ENCODE results near the gene RPL32. TPM values are rescaled to one million over a fixed set of nuclear protein-coding genes. Genes with fewer than 3 reads are reported as not detected.
"Not testable (repeated sequence)": the region's sequence is repeated elsewhere in the genome, so short reads cannot be mapped to it uniquely, and the experiment has no call there.

The RPL32 gene
- total RNA-seq, 1 donor from 2014 or later = 1,479 TPM

DNA sequence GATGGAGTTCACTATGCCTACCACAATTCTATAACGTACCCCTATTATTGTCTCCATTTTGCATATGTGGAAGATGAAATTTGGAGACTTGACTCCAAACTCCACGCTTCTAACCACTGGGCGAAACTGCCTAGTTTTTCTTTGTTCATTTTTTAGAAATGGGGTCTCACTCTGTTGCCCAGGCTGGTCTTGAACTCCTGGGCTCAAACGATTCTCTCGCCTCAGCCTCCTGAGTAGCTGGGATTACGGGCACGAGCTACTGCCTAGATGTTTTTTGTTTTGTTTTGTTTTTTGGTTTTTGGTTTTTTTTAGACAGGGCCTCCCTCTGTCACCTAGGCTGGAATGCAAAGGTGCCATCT lies 584 bp upstream of the RPL32 start:
- peak overlapping the region; percentile 96 for H3K27ac ChIP-seq (ENCODE audit: low read depth, low read length)
- H3K27ac Mint-ChIP-seq (ENCODE audit: unreplicated experiment) = peak overlapping the region; percentile 98

DNA sequence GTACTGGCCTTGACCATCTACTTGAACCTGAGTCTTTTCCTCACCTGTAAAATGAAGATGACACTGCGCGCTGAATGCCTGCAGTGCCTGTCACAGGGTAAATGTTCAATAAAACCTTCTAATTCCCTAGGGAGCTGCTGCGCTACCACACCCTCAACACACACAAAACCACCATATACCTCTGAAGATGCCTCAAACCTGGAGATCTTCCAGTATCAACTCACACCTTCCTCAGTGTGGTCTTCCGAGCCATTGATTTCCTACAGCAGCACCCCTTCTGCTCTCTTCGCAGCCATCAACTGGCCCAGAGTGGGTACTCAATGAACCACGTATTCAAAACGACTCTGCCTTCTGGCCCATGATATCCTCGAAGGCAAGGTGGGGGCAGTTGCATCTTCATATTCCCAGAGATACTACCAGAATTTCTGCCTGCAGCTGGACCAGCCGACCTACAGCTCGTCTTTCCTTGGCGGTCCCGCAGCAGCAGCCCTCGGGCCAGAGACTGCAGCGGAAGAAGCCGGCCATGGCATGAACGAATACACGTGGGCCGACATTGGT lies 695 bp downstream of the RPL32 start:
- Histone ChIP-seq H3K4me3 (ENCODE audit: insufficient read depth, low read depth, low read length) (peak overlapping the region; percentile 99), H3K4me1 (ENCODE audit: insufficient read depth, low read length) (peaks cover 25% of the 10 kb centered on the region), H2AFZ (ENCODE audit: low read depth, low read length) (no peak overlapping the region), H3K27me3 (ENCODE audit: insufficient read depth, low read length) (no peaks in the 10 kb centered on the region), H3K27ac (ENCODE audit: low read depth, low read length) (peak overlapping the region; percentile 96), H3K79me2 (ENCODE audit: insufficient read depth, low read length) (peaks cover 56% of the 10 kb centered on the region), H4K20me1 (ENCODE audit: insufficient read depth, low read length) (peaks cover 51% of the 10 kb centered on the region), H3K9me3 (ENCODE audit: insufficient read depth, low read depth, low read length) (no peaks in the 10 kb centered on the region), H3K4me2 (ENCODE audit: low read length) (peak overlapping the region; percentile 98), H3K36me3 (ENCODE audit: insufficient read depth, low read length) (peaks cover 41% of the 10 kb centered on the region), H3K9ac (ENCODE audit: low read length) (peak overlapping the region; percentile 98)
- no peak for TF ChIP-seq EZH2 (IDR thresholded peaks at IDR 0.05; ENCODE audit: insufficient read depth, low read length)
- TF ChIP-seq, protein P1, sequence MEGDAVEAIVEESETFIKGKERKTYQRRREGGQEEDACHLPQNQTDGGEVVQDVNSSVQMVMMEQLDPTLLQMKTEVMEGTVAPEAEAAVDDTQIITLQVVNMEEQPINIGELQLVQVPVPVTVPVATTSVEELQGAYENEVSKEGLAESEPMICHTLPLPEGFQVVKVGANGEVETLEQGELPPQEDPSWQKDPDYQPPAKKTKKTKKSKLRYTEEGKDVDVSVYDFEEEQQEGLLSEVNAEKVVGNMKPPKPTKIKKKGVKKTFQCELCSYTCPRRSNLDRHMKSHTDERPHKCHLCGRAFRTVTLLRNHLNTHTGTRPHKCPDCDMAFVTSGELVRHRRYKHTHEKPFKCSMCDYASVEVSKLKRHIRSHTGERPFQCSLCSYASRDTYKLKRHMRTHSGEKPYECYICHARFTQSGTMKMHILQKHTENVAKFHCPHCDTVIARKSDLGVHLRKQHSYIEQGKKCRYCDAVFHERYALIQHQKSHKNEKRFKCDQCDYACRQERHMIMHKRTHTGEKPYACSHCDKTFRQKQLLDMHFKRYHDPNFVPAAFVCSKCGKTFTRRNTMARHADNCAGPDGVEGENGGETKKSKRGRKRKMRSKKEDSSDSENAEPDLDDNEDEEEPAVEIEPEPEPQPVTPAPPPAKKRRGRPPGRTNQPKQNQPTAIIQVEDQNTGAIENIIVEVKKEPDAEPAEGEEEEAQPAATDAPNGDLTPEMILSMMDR (IDR thresholded peaks at IDR 0.05; ENCODE audit: insufficient read depth, low read depth, low read length) = no peak
- no peak for DNase-seq (ENCODE audit: low read depth)
- H3K9me3 Mint-ChIP-seq (ENCODE audit: unreplicated experiment) = no peaks in the 10 kb centered on the region
- H3K4me3 Mint-ChIP-seq (ENCODE audit: unreplicated experiment) = peak overlapping the region; percentile 99
- peaks cover 38% of the 10 kb centered on the region for H3K36me3 Mint-ChIP-seq (ENCODE audit: low read depth, unreplicated experiment)
- no peak for FAIRE-seq
- H3K27ac Mint-ChIP-seq (ENCODE audit: unreplicated experiment) = peak overlapping the region; percentile 98
- no peaks in the 10 kb centered on the region for H3K27me3 Mint-ChIP-seq (ENCODE audit: low read depth, unreplicated experiment)
- peaks cover 37% of the 10 kb centered on the region for H3K4me1 Mint-ChIP-seq (ENCODE audit: low read depth, unreplicated experiment)

More for the DNA sequence above, 584 bp upstream of the RPL32 start:
- Histone ChIP-seq H2AFZ (ENCODE audit: low read depth, low read length) (peak overlapping the region; percentile 73), H3K9me3 (ENCODE audit: insufficient read depth, low read depth, low read length) (no peaks in the 10 kb centered on the region), H4K20me1 (ENCODE audit: insufficient read depth, low read length) (peaks cover 39% of the 10 kb centered on the region), H3K4me3 (ENCODE audit: insufficient read depth, low read depth, low read length) (peak overlapping the region; percentile 99), H3K9ac (ENCODE audit: low read length) (peak overlapping the region; percentile 98), H3K27me3 (ENCODE audit: insufficient read depth, low read length) (no peaks in the 10 kb centered on the region), H3K79me2 (ENCODE audit: insufficient read depth, low read length) (peaks cover 44% of the 10 kb centered on the region), H3K4me1 (ENCODE audit: insufficient read depth, low read length) (peaks cover 25% of the 10 kb centered on the region), H3K4me2 (ENCODE audit: low read length) (peak overlapping the region; percentile 98), H3K36me3 (ENCODE audit: insufficient read depth, low read length) (peaks cover 28% of the 10 kb centered on the region)
- peaks cover 29% of the 10 kb centered on the region for H3K36me3 Mint-ChIP-seq (ENCODE audit: low read depth, unreplicated experiment)
- TF ChIP-seq, protein P1 (IDR thresholded peaks at IDR 0.05; ENCODE audit: insufficient read depth, low read depth, low read length) = no peak
- TF ChIP-seq EZH2 (IDR thresholded peaks at IDR 0.05; ENCODE audit: insufficient read depth, low read length) = no peak
- no peak for DNase-seq (ENCODE audit: low read depth)
- peak overlapping the region; percentile 99 for H3K4me3 Mint-ChIP-seq (ENCODE audit: unreplicated experiment)
- H3K27me3 Mint-ChIP-seq (ENCODE audit: low read depth, unreplicated experiment) = no peaks in the 10 kb centered on the region
- FAIRE-seq = no peak
- no peaks in the 10 kb centered on the region for H3K9me3 Mint-ChIP-seq (ENCODE audit: unreplicated experiment)
- H3K4me1 Mint-ChIP-seq (ENCODE audit: low read depth, unreplicated experiment) = peaks cover 43% of the 10 kb centered on the region

DNA sequence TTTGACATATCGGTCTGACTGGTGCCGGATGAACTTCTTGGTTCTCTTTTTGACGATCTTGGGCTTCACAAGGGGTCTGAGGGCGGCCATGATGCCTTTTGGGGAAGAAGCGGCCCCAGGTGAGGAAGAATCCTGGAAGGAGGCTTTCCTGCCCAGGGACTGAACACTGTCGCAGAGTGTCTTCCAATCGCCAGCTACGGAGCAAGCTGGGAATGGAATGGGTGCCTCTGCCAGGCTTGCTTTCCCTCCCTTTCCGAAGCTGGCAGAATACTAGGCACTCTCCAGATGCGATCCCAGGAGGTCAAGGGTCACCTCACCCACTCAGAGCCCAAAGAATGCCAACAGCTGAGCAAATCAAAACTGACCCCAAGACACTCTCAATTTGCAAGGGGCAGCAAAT lies 1.2 kb downstream of the RPL32 start:
- Histone ChIP-seq H3K4me2 (ENCODE audit: low read length) (peak overlapping the region; percentile 98), H3K4me1 (ENCODE audit: insufficient read depth, low read length) (peaks cover 25% of the 10 kb centered on the region), H3K79me2 (ENCODE audit: insufficient read depth, low read length) (peaks cover 62% of the 10 kb centered on the region), H3K9ac (ENCODE audit: low read length) (peak overlapping the region; percentile 98), H3K36me3 (ENCODE audit: insufficient read depth, low read length) (peaks cover 46% of the 10 kb centered on the region), H3K27ac (ENCODE audit: low read depth, low read length) (peak overlapping the region; percentile 96), H3K4me3 (ENCODE audit: insufficient read depth, low read depth, low read length) (peak overlapping the region; percentile 99), H4K20me1 (ENCODE audit: insufficient read depth, low read length) (peaks cover 57% of the 10 kb centered on the region)
- H3K27ac Mint-ChIP-seq (ENCODE audit: unreplicated experiment) = peak overlapping the region; percentile 98
- not testable (repeated sequence) for FAIRE-seq; H3K27me3 ChIP-seq (ENCODE audit: insufficient read depth, low read length); H3K9me3 Mint-ChIP-seq (ENCODE audit: unreplicated experiment); H3K27me3 Mint-ChIP-seq (ENCODE audit: low read depth, unreplicated experiment); H2AFZ ChIP-seq (ENCODE audit: low read depth, low read length); DNase-seq (ENCODE audit: low read depth); H3K9me3 ChIP-seq (ENCODE audit: insufficient read depth, low read depth, low read length)
- peaks cover 40% of the 10 kb centered on the region for H3K36me3 Mint-ChIP-seq (ENCODE audit: low read depth, unreplicated experiment)
- peaks cover 38% of the 10 kb centered on the region for H3K4me1 Mint-ChIP-seq (ENCODE audit: low read depth, unreplicated experiment)
- peak overlapping the region; percentile 99 for H3K4me3 Mint-ChIP-seq (ENCODE audit: unreplicated experiment)

All from astrocyte (in vitro differentiated cells and primary cell).